PC-9 (cell line): ENCODE data around the gene XCR1. TPM values are rescaled to one million over a fixed set of nuclear protein-coding genes. Genes with fewer than 3 reads are reported as not detected.

ENCODE experiments used
- BruUV-seq: library from RNA; stranded (reverse); fragments of 400-500 nt; replicated peaks from 2 replicates; lab custom pipeline; 2021; lab: Mats Ljungman, UMichigan
- CTCF ChIA-PET: fragments of 300-600 bp; sonication (Branson Sonifier 250); formaldehyde crosslinking; loops from one replicate; lab custom pipeline; 2022; ENCODE audit warnings: antibody characterized with exemption; lab: Charles Lee
- POLR2A ChIA-PET: fragments of 300-600 bp; sonication (Branson Sonifier 250); formaldehyde crosslinking; loops from one replicate; lab custom pipeline; 2022; ENCODE audit warnings: antibody characterized with exemption; ENCODE audit not compliant: unreplicated experiment; lab: Charles Lee
- DNase-seq, 2 experiments: peaks; one replicate each; pipeline versions ENCODE4 v3.0.0 to v3.0.0-alpha.2; 2015 to 2022; ENCODE audit warnings: mixed read lengths in 1 of 2
- H2AFZ ChIP-seq: fragments of 200-600 bp; sonication (generic); 2 replicates; pipeline ENCODE4 v1.8.1; 2017; ENCODE audit warnings: antibody characterized with exemption
- H3F3A ChIP-seq: fragments of 200-600 bp; sonication (generic); 2 replicates; pipeline ENCODE4 v1.8.1; 2017; ENCODE audit warnings: antibody characterized with exemption, mild to moderate bottlenecking, low read depth; ENCODE audit not compliant: insufficient read depth
- H3K27ac ChIP-seq: fragments of 200-600 bp; sonication (generic); 2 replicates; pipeline ENCODE4 v1.6.1; 2016; ENCODE audit warnings: mixed run types
- H3K27me3 ChIP-seq: fragments of 200-600 bp; sonication (generic); 2 replicates; pipeline ENCODE4 v1.6.1; 2016; ENCODE audit warnings: low read depth, mixed run types; ENCODE audit not compliant: insufficient read depth
- H3K36me3 ChIP-seq: fragments of 200-600 bp; sonication (generic); 2 replicates; pipeline ENCODE4 v1.6.1; 2016; ENCODE audit warnings: low read depth, mixed run types
- H3K4me1 ChIP-seq: fragments of 200-600 bp; sonication (generic); replicated peaks from 2 replicates; pipeline ENCODE4 v1.6.1; 2016; ENCODE audit warnings: mixed run types; ENCODE audit not compliant: insufficient read depth
- H3K4me2 ChIP-seq: fragments of 200-600 bp; sonication (generic); 2 replicates; pipeline ENCODE4 v1.6.1; 2017; ENCODE audit warnings: mixed run types
- H3K4me3 ChIP-seq: fragments of 200-600 bp; sonication (generic); 2 replicates; pipeline ENCODE4 v1.6.1; 2016; ENCODE audit warnings: mixed run types
- H3K79me2 ChIP-seq: fragments of 200-600 bp; sonication (generic); 2 replicates; pipeline ENCODE4 v1.6.1; 2017; ENCODE audit warnings: low read depth, mixed run types
- H3K9me2 ChIP-seq: fragments of 200-600 bp; sonication (generic); 2 replicates; pipeline ENCODE4 v1.8.1; 2017; ENCODE audit warnings: mild to moderate bottlenecking; ENCODE audit not compliant: insufficient read depth
- H3K9me3 ChIP-seq: fragments of 200-600 bp; sonication (generic); 2 replicates; pipeline ENCODE4 v1.8.1; 2016; ENCODE audit warnings: low read depth; ENCODE audit not compliant: insufficient read depth
- H4K20me1 ChIP-seq: fragments of 200-600 bp; sonication (generic); 2 replicates; pipeline ENCODE4 v1.8.1; 2017; ENCODE audit not compliant: insufficient read depth
- EZH2 ChIP-seq: fragments of 200-600 bp; sonication (generic); IDR thresholded peaks from 2 replicates; pipeline ENCODE4 v1.8.0; 2017; ENCODE audit warnings: antibody characterized with exemption, low read depth
- intact Hi-C: fragments of 100-400 bp; cut with micrococcal nuclease; formaldehyde crosslinking; loops from one replicate; pipeline ENCODE4 v1.10.0; 2022; ENCODE audit not compliant: unreplicated experiment
- total RNA-seq: library from RNA; stranded (reverse); gene quantifications from 2 replicates; pipeline ENCODE4 v1.2.3, GENCODE V29; 2021
- TF ChIP-seq, protein P1 (sequence below): fragments of 200-600 bp; sonication (generic); conservative IDR thresholded peaks from 2 replicates; pipeline ENCODE4 v1.6.1; 2017; ENCODE audit warnings: mixed run types, antibody characterized with exemption, mild to moderate bottlenecking, moderate library complexity

Gene XCR1
- total RNA-seq, 1 experiment from 2014 or later, result 0.13 TPM

DNA sequence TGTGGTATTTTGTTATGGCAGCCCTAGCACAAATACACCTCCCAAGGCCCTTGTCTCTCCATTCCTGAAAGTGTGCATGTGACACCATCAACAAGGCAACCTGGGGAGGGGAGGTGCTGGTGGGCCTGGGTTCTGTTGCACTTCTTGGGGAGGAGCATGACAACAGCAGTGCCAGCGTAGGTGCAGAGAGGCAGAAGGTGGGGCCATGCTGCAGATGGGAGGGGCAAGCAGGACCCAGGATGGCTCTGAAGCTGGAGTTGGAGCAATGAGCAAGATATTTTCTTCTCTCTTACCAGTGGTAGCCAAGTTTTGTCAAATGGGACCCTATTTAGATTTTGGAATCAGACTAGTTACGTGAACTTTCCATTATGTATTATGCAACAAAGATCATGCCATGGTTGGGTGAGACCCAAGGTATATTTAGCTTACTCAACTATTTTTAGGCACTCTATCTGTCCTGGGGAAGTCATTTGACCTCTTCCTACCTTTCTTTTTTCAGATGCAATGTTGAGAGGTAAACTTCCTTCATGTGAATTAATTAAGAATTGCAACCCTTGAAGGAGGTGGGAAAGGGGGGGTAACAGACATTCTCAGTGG is 35.1 kb downstream of the XCR1 start:
- no peak overlapping the region for H3K4me2 ChIP-seq
- no peak overlapping the region for H3K27ac ChIP-seq
- H3K9me2 ChIP-seq, result no peaks in the 10 kb centered on the region
- ChIA-PET CTCF (no interaction called here), POLR2A (no interaction called here)
- no peak for DNase-seq
- H3F3A ChIP-seq, result no peaks in the 10 kb centered on the region
- H3K27me3 ChIP-seq, result no peaks in the 10 kb centered on the region
- no peaks in the 10 kb centered on the region for H4K20me1 ChIP-seq
- peaks cover 51% of the 10 kb centered on the region for H3K79me2 ChIP-seq
- no peaks in the 10 kb centered on the region for H3K36me3 ChIP-seq
- H3K4me3 ChIP-seq, result no peak overlapping the region
- intact Hi-C loops, result no loop called here
- BruUV-seq, result no TSS peak
- H3K4me1 ChIP-seq, result peaks cover 22% of the 10 kb centered on the region
- no peaks in the 10 kb centered on the region for H3K9me3 ChIP-seq
- TF ChIP-seq, protein P1, sequence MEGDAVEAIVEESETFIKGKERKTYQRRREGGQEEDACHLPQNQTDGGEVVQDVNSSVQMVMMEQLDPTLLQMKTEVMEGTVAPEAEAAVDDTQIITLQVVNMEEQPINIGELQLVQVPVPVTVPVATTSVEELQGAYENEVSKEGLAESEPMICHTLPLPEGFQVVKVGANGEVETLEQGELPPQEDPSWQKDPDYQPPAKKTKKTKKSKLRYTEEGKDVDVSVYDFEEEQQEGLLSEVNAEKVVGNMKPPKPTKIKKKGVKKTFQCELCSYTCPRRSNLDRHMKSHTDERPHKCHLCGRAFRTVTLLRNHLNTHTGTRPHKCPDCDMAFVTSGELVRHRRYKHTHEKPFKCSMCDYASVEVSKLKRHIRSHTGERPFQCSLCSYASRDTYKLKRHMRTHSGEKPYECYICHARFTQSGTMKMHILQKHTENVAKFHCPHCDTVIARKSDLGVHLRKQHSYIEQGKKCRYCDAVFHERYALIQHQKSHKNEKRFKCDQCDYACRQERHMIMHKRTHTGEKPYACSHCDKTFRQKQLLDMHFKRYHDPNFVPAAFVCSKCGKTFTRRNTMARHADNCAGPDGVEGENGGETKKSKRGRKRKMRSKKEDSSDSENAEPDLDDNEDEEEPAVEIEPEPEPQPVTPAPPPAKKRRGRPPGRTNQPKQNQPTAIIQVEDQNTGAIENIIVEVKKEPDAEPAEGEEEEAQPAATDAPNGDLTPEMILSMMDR, result no peak
- TF ChIP-seq EZH2, result no peak
- H2AFZ ChIP-seq, result no peak overlapping the region

- Histone ChIP-seq H3K4me2 (no peak overlapping the region), H3K9me3 (no peaks in the 10 kb centered on the region), H4K20me1 (no peaks in the 10 kb centered on the region), H2AFZ (no peak overlapping the region), H3K9me2 (no peaks in the 10 kb centered on the region), H3K4me3 (no peak overlapping the region), H3F3A (peaks cover 5% of the 10 kb centered on the region; the same call in 1 of the 2 replicates), H3K4me1 (peaks cover 29% of the 10 kb centered on the region), H3K27me3 (no peaks in the 10 kb centered on the region), H3K36me3 (no peaks in the 10 kb centered on the region), H3K27ac (no peak overlapping the region), H3K79me2 (peaks cover 56% of the 10 kb centered on the region)
- TF ChIP-seq EZH2, result no peak
- TF ChIP-seq, protein P1, result no peak
- BruUV-seq, result no TSS peak
- no peak for DNase-seq
- ChIA-PET CTCF (no interaction called here), POLR2A (no interaction called here)
- intact Hi-C loops, result no loop called here
These were observed 35.9 kb downstream of the XCR1 start for GRCh38 chr3:45991341-45991740.

GRCh38 chr3:45990181-45990580 is 37.1 kb downstream of the XCR1 start:
- BruUV-seq, result no TSS peak
- Histone ChIP-seq H3K9me2 (no peaks in the 10 kb centered on the region), H3K27me3 (no peaks in the 10 kb centered on the region), H3K4me3 (no peak overlapping the region), H3K4me1 (peaks cover 31% of the 10 kb centered on the region), H2AFZ (no peak overlapping the region), H4K20me1 (no peaks in the 10 kb centered on the region), H3K4me2 (no peak overlapping the region), H3K79me2 (peaks cover 58% of the 10 kb centered on the region), H3K36me3 (no peaks in the 10 kb centered on the region), H3K27ac (no peak overlapping the region), H3K9me3 (no peaks in the 10 kb centered on the region), H3F3A (peaks cover 5% of the 10 kb centered on the region; the same call in 1 of the 2 replicates)
- intact Hi-C loops, result no loop called here
- no peak for DNase-seq
- POLR2A ChIA-PET, result no interaction called here
- TF ChIP-seq, protein P1, result no peak
- no peak for TF ChIP-seq EZH2
- CTCF ChIA-PET, result interaction anchor here (0.7 kb wide), 1 partner anchor 265 kb away, joined by 3 read pairs; no protein-coding TSS in a partner anchor
